Inflammatory macrophage treated with lipopolysaccharide for 1 hour (primary cell): Measurements from ENCODE around the gene STARD13.
"Not testable (repeated sequence)": the region's sequence is repeated elsewhere in the genome, so short reads cannot be mapped to it uniquely, and the experiment has no call there.

Source experiments
- DNase-seq, 2 donors: peaks; one replicate each; pipeline ENCODE4 v3.0.0-alpha.2; 2020 to 2022

The STARD13 gene

GRCh38 chr13:33249894-33250293 is 35.7 kb downstream of the STARD13 start:
- DNase-seq, result no peak

GRCh38 chr13:33249066-33249465 is 36.5 kb downstream of the STARD13 start:
- peak in 1 of 2 donors; percentile 25 for DNase-seq

GRCh38 chr13:33245505-33246158 is 39.9 kb downstream of the STARD13 start:
- DNase-seq, result no peak

DNA sequence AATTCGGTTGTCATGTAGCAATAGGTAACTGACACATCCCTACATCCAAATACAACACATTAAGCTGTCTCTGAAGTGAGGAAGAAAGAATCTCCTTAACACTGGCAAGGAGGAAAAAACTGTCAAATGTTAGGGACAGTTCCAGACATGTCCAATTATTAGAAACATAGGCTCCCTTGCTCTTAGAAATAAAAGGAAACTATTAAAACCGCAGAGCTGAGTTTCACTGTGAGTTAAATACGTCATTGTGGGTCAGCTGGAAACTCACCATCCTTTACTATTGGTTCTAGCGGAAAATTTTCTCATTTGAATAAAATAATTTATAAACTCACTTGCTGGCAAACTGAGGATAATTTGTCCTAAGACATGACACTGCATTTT is 40.7 kb downstream of the STARD13 start:
- DNase-seq, result no peak

- no peak for DNase-seq
Observed at GRCh38 chr13:33244210-33244906, 41.2 kb downstream of the STARD13 start.

DNA sequence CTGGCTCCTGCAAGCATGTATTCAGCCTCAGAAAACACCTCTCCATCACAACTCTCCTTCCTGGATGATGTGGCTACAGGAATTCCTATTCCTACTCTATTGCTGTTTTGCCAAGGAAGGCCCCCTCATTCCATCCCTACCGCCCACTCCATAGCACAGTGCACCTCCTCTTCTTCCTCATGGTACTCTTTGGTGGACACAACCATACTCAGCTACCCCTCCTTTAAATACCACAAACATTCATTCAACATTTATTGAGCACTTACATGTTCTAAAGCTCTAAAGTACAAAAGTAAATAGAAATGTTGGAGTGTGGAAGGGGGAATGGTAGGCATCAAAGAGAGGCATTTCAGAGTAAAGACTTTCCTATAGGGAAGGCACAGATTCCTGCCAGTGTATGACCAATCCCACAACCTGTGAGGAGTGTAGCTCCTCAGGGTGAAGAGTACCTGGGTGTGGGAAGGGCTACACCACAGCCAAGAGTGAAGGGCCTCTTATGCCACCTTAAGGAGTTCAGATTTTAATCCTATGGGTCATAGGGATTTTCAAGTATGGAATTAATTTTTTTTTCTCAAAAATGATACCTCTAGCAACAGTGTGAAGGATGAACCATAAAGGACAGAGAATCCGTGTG is 42.5 kb downstream of the STARD13 start:
- no peak for DNase-seq

DNA sequence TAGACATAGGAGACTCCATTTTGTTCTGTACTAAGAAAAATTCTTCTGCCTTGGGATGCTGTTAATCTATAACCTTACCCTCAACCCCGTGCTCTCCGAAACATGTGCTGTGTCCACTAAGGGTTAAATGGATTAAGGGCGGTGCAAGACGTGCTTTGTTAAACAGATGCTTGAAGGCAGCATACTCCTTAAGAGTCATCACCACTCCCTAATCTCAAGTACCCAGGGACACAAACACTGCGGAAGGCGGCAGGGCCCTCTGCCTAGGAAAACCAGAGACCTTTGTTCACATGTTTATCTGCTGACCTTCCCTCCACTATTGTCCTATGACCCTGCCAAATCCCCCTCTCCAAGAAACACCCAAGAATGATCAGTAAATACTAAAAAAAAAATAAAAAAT is 43.2 kb downstream of the STARD13 start:
- not testable (repeated sequence) for DNase-seq

DNA sequence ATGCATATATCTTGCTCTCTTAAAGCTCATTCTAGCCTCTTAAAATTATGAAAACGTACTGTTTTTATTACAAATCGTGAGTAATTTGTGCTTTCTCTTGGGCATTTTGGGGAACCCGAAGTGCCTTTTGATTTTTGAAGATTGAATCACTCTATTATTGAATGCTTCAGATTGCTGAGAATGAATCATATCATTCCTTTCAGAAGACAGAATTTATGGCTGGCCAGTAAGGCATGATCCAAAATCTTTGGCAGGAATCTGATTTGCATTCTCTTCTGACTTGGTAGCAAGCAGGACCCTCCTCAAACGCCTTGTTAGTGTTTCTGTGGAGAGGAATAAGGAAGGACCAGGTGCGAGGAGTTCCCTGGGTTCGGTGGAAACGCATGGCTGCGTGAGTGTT is 49.5 kb downstream of the STARD13 start:
- no peak for DNase-seq

DNA sequence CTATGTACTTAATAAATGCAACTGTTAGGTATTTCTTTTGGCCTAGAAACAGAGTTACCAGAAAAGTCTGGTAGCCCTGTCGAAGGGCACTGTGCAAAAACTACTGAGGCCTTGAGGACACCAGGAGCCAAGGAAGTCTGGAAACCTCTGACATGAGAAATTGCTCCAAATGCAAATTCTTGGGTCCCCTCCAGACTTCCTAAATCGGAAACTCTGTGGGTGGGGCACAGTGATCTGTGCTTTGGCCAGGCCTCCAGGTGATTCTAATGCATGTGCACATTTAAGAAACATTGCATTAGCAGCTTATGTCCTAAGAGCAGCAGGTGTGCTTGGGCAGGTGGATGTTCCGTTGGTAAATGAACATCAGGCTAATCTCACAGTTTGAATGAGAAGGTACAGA is 50.0 kb downstream of the STARD13 start:
- no peak for DNase-seq

DNA sequence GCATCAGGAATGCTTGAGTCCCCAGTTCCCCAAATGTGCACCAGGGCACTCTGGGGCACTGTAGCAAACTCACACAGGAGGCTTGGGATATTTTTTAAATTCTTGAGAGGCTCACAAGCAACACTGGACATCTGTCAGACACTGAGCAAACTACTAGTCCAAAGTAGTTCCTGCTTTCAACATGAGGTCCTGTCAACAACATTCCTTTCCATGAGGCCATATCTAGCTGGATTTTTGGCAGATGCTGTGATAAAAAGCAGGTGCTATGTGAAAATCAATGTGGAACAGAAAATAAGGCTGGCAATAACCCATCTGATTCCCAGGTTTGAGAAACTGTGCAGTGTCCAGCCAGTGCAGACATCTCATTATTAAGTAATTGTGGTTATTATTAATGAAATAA is 50.5 kb downstream of the STARD13 start:
- no peak for DNase-seq

DNA sequence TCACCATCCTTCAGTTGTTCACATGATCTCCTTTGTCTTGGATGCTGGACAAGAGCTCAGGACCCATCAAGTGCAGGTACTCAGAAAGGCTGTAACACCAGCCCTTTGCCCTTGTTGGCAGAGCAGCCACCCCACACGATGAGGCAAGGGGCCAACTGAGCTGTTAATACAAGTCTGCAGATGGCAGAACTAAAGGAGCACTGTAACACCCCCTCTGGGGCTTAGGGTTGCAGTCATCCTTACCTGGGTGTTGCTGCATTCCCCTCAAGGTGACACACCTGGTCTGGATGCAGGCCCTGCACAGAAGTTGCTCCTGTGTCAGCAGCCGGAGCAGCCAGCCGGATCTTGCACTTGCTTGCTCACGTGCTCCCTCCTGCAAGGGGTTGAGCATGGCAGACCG is 52.0 kb downstream of the STARD13 start:
- no peak for DNase-seq

DNA sequence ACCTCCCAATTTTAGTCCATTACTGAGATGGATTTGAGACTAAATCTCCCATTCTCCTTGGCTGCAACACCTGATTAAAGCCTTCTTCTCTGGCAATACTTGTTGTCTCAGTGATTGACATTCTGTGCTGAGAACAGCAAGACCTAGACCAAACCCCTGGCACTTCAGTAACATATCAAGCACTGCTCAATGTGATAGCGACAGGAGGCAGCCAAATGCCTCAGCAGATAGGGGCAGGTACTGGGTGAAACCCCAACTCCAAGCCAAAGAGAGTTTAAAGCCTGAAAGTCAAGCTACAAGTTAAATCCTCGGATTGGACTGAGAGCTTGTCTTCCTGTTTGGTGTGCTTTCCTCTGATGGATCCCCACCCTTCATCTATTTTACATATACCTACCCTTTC is 52.7 kb downstream of the STARD13 start:
- DNase-seq, result no peak

- DNase-seq, result no peak
Observed at GRCh38 chr13:33231339-33231738, 54.2 kb downstream of the STARD13 start.

DNA sequence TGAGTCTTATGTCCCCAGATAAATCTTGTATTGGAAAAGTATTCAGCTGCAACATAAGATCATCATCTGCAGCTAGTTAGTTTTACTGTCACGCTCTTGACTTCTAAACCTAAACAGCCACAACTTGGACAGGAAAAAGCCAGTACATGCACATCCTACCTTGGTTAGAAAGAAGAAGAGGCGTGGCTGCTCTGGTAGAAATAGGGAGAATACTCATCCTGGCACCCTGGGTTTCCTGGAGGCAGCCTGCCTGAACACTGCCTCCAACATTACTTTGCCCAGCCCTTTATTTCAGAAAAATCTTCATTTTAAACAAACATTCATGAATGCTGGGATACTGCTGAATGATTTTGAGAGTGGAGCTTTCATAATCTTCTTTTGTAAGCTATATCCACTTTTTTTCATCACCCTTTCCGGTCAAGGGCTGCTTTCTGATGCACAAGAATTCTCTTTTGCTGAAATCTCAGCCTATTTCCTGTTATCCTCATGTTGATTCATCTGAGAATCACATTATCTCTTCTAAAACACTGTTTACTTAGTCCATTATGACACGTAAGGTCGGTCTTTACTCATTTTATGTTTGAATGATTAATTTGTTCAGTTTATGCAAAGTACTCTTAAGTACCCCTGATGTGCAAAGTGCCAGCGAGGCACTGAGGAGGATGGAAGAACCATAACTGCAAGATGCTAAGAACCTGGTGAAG is 55.2 kb downstream of the STARD13 start:
- no peak for DNase-seq

DNA sequence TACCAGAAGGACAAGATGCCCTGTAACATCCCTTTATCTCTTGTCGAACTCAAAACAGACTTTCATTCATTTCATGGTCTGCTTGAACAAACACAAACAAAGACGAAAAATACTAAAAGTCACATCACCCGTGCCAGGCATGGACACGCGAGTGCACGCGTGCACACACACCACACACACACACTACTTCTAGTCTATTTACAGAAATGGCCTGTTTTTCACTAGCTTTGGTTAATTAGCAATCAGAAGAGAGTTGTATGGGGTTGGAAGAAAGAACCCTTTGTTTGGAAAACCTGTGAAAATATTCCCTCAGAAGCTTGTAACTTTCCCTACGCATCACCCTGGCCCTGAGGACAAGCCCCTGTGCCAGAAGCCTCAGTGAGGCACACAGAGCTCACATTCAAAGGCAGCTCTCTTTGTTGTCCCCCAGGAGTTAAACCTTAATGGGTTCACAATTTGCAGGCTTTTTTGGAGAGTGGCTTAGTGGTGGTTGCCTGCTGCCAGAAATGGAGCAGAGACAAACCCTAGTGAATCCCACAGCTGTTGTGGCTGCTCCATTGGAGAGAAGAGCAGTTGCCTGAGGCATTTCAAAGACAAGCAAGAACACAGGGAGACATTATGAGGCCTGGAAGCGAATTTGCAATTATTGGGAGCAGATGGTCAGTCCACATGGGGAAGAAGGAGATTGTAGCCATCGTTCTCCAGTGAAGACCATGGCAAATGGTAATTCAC is 55.9 kb downstream of the STARD13 start:
- DNase-seq, result no peak

- peak in 1 of 2 donors; percentile 56 for DNase-seq
Observed at GRCh38 chr13:33228648-33229445, 56.7 kb downstream of the STARD13 start.

DNA sequence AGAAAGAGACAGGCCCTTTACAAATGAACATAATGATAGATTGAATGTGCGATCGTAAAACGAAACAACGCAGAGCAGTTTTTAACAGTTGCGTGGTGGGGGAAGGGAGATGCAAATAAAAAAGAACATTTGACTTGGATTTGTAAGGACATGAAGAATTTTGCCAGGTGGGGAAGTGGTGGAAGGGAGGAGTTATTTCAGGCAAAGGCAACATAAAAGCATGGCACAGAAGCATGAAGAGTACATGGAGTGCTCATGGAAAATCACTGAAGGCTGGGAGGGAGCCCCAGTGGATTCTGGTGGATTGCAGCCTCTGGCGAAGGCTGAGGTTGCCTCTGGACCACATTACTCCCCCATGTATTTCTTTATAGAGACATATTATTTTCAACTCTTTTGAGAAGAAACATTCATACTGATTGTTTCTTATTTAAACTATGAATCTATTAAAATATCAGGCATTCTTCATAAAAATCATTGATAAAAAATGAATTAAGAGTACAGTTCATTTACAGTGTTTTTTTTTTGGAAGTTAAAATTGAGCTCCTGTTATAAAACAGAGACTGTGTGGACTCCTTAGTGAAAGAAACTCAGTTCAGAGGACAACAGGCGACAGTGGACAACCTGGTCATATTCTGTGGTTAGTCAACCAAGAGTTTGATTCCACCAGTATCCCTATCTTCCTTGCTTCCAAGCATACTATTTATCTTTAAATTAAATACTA is 57.5 kb downstream of the STARD13 start:
- no peak for DNase-seq

- no peak for DNase-seq
Observed at GRCh38 chr13:33224686-33225085, 60.9 kb downstream of the STARD13 start.

DNA sequence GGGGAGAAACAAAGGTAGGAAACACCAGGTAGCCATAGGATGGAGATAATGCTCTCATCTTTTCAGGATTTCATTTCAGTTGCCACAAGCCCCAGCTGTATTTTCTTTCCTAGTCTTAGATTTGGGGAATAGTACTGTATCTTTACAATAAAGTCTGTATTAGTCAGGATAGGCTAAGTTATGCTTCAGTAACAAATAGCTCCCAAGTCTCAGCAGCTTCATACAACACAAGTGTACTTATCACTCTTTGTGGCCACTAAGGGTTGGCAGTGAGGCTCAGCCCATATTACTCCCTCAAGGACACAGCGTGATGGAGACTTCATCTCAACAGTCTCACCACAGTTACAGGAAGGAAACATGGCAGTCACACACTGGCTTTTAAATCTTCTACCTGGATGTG is 61.4 kb downstream of the STARD13 start:
- DNase-seq, result no peak

DNA sequence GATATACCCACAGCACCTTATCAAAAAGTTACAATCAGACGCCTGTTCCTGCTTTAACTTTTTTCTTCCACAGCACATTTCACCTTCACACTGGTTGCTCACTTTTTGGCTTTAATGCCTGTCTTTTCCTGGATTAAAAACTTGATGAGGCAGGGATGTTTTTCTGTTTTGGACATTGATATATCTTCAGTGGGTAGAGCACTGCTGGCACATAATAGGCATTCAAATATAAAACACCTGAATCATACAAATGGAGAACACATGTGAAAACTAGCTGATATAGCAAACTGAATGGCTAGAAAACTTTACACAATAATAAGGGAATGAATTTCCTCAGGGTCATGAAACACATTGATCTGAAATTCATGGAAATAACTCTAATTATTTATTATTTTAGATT is 65.6 kb downstream of the STARD13 start:
- no peak for DNase-seq

DNA sequence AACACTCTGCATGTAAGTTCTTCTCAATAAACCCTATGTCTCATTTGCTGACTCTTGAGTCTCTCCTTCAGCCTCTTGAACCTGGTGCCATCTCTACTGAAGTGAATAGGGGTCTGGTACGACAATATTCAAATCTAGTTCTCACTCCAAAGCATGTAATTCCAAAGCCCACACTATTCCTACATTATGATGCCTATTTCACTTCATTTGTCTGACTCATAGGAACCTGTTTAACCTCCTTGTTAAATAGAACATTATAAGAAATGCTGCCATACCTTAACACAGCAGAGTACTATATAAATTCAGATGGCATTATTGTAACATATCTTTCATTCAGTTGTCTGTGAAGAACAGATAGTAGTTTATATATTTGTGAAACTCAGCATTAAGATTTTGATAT is 67.1 kb downstream of the STARD13 start:
- DNase-seq, result no peak
